AG09319 (cell line): ENCODE results near the gene OSM.

Experiments
- DNase-seq: peaks from one replicate; pipeline ENCODE4 v3.0.0-alpha.2; 2010; ENCODE audit warnings: low read depth; ENCODE audit errors: extremely low read depth
- CTCF ChIP-seq: IDR thresholded peaks from 2 replicates; pipeline ENCODE4 v1.5.1; 2011; ENCODE audit warnings: low read depth, mild to moderate bottlenecking, inconsistent platforms, low read length, moderate library complexity

OSM gene

GRCh38 chr22:30249049-30250038, 17.3 kb downstream of the OSM start:
- DNase-seq, result no peak

GRCh38 chr22:30248484-30248883, 18.2 kb downstream of the OSM start:
- no peak for DNase-seq
- no peak for TF ChIP-seq CTCF

More at GRCh38 chr22:30249049-30250038, 17.3 kb downstream of the OSM start:
- no peak for TF ChIP-seq CTCF

DNA sequence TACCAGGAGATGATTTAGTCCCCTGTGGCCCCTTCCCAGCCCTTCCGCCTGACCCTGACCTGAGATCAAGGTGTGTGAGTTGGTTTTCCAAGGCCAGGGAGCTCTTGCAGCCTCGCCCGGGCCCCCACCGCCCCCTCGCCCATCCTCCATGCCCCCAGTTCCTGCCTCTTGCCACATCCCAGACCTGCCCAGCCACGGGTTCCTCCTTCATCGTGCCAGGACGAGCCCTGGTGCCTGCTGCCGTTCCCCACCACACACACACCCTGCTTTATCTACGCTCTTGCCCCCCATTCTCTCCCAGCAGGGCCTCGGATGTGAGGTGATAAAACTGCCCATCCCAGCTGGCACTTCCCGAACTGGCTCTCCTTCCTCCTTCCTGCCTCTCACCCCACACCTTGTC, 18.7 kb downstream of the OSM start:
- no peak for TF ChIP-seq CTCF
- DNase-seq, result no peak

GRCh38 chr22:30247561-30247960, 19.1 kb downstream of the OSM start:
- TF ChIP-seq CTCF, result no peak
- no peak for DNase-seq

DNA sequence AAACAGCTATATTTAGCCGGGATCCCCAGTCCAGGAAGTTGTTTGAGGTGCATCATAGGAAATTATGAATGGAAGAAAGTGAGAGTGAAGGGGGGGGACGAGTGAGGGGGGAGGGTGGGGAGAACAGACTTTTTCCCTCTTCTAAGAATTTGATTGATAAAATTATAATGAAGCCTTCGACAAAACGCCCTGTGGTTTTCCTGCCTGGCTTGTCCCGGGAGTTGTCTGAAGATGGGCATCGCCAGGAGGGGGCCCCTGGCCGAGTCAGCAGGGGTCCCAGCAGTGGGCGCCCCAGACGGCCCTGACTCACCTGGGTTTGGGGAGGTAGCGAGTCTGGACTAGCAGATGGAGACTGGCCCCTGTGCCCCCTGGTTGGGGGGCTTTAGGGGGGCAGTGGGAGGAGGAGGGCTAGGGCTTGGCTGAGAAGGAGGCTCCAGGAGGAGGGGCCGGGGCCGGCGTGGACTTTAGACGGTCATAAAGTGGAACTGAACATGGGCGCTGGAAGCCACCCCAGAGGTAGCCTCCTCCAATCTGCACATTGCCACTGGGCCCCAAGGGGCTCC, 19.8 kb downstream of the OSM start:
- no peak for TF ChIP-seq CTCF
- no peak for DNase-seq

DNA sequence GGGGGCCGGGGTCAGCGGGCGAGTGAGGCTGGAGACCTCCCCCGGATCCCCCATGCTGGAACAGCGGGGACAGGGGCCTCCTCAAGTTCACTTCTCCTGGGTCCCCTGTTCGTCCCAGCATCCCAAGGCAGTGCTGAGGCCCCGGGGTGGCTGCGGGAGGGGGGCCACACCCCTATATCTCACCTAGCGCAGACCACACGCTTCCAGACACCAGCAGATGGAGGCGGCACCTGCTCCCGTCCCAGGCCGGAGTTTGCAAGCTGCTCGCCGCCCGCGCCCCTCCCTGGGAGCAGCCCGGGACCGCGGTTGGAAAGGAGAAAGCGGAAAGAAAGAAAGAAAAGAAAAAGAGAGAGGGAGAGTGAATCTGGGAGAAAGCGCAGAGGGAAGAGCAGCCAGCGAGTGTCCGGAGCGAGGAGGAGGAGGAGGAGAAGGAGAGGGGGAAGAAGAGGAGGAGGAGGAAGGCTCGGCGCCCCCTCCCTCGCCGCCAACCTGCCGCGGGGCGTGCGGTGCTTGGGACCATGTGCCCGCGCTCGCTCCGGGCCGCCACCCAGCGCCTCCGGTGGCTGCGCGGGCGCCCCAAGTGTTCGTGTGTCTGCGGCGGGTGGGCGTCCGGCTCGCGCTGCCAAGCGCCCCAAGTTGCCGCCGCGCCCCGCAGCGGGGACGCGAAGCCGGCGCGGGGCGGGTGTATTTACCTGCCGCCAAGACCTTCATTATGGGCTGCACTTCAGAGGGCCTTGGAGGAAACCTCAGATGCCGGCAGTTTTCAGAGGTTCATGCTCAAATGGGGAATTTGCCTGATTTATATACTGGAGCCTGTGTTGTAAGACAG, 20.5 kb downstream of the OSM start, which contains the start of gene LIF:
LIF (minus strand) TSS at position 775 of the 829 bp plus-strand sequence; CDS start at position 711, 64 bp downstream.
- DNase-seq, result no peak
- TF ChIP-seq CTCF, result peak; percentile 8
